Measurements from ENCODE around the gene UNK.

DNA sequence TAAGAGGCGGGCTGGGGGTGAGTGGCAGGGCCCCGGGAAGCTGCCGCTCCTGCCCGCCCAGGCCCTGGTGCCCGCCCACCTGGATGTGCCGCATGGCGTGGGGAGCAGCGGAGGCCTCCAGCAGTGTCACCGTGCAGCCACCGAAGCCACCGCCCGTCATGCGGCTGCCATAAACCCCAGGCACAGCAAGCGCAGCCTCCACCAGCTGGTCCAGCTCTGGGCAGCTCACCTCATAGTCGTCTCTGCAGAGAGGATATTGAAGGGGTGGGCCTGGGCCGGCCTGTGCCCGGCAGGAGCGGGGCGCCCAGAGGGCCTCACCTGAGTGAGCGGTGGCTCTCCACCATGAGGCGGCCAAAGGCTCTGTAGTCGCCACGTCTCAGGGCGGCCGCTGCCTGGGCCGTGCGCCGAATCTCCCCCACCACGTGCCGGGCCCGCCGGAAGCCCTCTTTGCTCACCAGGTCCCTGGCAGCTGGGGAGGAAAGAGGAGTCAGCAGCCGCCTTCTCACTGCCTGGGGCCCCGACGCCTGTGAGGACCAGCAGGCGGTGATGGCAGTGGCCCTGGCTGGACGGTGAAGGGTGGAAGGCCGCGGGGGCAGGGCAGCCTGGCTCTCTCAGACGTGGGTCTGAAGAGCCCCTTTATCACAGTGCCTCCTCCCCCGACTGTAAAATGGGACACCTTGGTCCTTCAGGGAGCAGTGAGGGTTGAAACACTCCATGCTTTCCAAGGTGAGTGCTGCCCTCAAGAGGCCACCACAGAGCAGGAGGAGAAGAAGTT, 26.3 kb upstream of the UNK start:
- TF ChIP-seq GATA3 (IDR thresholded peaks at IDR 0.05; ENCODE audit: low read depth, low read length) = no peak
- TF ChIP-seq GATA2 (IDR thresholded peaks at IDR 0.05; ENCODE audit: low read depth, low read length) = no peak

Measured in SH-SY5Y (cell line).